ENCODE data around the gene CD48.

CD48 gene

DNA sequence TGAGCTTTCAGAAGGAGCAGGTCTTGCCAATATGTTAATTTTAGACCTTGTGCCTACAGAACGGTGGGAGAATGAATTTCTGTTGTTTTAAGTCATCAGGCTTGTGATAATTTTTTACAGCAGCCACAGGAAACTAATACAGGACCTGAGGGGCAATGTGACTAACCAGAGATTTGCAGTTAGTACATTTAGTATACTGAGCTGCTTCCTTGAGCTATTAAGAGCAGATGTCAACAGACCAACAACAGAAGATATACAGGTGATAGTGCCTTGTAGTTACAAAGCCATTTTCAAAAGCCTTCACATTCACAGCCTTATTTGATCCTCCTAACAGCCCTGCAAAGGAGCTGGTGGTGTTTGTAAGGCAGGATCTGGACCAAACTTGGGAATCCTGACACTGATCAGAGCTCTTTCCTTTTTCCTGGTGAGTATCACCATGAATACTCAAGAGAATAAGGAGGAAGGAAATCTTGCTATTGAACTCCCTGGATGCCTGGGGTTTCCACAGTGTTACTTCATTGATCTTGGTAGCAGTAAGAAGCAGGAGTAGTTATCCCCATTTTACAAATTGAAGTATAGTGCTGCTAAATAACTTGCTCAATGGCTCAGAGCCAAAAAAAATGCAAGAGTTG, 60.1 kb downstream of the CD48 start:
- no peak for DNase-seq

DNA sequence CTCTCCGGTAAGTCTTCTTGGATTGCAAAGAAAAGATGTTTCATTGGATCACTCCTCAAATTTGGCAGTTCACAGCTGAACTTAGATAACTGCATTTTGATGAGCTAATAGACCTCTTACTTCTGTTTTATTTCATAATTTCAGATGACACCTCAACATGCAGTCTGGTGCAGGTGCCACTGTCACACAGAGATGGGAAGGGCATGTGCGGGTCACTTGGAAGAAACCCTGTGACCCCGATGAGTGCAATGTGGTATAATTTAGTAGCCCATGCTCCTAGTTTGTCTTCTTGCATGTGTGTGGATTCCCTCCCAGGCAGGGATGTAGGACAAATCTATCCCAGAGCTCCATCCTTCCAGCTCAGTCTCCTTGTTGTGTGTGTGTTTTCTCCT, 64.3 kb downstream of the CD48 start:
- DNase-seq: no peak

DNA sequence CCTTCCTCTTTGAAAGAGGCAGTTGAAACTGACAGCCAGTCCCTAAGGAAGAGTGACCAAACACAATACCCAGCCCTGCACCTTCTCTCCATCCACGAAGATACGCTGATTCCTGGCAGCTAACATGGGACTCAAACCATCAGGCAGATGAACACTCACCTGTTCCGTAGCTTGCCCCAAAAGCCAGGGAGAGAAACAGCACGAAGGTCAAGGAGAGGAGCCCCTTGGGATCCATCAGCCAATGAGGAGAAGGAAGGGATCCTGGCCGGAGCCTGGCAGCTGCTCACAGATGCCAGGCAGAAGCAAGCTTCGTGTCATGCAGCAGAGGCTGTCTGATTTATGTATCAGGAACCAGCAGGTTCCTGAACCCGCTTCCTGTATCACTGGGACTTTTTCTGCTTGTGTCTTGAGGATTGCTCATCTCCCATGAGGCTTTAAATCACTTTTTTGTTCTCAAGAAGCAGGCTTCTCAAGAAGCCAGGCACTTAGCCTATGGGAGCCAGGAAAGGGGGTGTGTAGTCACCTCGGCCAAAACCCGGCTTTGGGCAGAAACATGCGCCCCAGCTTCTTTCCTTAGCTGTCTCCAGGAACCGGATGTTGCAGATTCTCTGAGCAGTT, 64.8 kb downstream of the CD48 start, which contains the start of gene SLAMF1:
Gene SLAMF1, minus strand, starts transcription at position 334 of the 618 bp plus-strand sequence. Its CDS starts 99 bp downstream, at position 235.
- DNase-seq: peak; percentile 36 to 37

DNA sequence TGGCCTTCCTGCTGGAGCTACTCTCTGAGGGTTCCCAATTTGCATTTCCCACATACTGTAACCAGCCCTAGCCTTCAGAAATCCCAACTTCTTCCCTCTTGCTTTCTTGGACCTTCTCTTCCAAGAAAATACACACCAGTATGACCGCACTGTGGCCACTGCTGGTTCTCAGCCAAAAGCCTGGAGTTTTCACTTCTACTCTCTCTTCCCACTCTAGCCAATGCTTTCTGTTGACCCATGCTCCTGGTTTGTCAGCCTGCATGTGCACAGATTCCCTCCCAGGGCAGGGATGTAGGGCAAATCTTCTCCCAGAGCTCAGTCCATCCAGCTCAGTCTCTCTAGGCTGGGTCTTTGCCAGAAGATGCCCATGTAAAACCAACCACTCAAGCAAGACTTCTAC, 65.4 kb downstream of the CD48 start:
- DNase-seq: no peak

DNA sequence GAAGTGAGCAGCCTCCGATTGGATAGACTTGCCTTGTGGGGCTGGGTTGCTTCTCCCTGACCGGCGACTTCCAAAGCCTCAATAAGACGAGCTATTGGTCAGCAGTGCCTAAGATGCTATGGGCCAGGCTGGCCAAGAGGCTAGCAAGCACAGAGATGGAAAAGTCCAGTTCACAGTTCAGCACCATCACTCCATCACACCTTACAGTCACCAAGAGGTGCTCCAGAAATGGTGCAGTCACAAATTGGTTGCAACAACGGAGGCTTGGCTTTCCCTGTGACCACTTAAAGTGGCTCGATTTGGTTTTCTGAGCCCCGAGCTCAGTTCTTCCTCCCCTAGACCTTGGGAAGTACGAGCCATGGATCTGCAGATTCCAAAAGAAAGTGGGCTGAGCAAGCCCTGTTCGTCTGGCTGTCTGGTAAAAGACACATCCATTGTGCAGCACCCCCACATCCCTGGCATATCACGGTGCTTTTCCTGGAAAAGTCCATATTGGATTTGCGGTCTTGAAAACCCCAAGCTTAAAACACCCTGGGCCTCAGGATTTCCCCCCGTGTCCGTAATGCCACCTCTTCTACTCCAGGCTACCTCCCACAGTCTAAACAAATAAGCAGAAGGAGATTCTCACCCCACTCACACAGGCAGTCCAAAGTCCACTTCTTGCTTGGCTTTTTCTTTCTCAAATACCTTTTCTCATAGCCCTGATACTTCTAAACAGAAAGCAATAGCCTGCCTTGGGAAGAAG, 66.1 kb downstream of the CD48 start:
- no peak for DNase-seq

DNA sequence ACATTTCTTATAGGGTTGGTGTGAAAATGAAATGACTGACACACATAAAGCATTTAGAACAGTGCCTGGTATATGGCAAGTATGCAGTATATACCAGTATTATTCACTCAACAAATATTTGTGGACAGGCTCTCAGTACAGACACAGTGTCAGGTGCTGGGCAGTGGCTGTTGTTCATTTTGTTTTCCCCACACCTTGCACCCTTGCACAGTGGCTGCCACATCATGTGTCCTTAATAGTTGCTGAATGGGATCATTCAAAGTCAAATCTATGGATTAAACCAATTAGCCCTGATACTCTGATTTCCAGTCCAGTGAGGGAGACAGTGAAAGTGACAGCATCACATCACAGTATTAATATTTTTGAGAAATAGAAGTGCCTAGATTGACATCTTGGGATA, 67.2 kb downstream of the CD48 start:
- DNase-seq: no peak

DNA sequence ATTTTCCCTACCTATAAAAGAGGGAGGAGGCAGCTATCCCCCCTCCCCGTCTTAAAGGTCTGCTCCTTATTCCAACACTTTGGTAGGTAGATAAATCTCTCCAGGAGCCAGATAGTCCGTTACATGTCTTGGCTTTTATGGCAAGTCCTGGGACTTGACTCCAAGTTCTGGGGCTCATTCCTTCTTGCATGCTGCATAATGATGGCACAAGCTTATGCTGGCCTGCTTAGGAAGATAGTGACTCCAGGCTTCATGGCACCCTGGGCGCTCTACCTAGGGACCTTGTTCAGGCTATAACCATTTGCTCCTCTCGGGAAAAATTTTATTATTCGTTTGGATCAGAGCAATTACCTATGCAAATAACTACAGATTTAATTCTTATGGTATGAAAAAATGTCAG, 68.5 kb downstream of the CD48 start:
- no peak for DNase-seq

DNA sequence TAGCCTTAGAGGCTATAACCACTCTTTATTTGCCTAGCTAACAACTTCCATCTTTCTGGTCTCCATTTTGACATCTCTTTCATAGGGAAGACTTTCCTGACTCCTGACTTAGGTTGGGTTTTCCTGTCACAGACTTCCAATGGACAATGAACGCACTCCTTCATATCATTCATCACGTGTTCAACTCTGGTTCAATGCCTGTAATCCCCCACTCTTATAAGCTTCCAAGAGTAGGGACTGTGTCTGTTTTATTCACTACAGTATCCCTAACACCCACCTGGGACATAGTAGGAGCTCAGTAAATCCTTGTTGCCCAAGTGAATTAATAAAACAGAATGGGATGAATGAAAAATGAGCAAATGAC, 69.4 kb downstream of the CD48 start:
- no peak for DNase-seq

DNA sequence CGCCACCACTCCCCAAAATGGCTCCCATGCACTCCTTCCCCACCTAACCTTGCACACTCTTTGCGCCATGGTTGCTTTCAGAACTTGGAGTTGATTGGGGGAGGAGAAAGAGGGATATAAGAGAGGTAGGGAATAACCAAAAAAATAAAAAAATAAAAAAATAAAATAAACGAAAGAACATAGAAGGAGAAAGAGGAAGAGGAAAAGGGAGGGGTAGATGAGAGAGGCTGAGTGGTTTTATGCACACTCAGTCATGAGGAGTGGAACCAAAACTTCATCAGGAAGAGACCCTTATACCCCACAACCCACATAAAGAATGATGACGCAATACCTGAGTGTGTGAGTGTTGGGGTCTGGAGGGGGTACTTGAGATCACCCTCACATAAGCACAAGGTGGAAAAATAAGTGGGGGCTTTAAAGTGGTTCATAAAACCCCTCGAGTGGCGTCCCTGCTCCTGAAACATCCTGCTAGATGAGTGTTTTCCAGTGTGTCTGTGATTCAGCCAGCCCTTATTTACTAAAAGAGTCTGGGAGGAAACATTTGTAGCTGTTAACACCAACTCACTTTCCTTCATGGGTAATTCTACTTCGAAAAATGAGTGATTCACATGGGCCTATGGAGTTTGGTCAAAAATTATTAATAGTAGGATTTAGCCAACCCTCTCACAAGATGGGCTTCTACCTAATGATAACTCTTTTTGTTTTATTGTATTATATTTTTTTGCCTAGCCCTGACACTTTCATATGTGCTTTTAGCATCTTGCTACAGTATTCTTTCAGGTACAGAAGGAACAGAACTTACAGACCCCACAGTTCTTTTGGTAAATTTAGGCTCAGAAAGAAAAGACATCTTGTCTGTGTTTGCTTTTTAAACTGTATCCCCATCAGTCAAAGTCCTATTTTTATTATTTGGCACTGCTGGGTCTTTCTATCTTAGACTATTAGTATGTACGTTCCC, 70.0 kb downstream of the CD48 start:
- peak in 1 of 2 experiments; percentile 45 for DNase-seq

DNA sequence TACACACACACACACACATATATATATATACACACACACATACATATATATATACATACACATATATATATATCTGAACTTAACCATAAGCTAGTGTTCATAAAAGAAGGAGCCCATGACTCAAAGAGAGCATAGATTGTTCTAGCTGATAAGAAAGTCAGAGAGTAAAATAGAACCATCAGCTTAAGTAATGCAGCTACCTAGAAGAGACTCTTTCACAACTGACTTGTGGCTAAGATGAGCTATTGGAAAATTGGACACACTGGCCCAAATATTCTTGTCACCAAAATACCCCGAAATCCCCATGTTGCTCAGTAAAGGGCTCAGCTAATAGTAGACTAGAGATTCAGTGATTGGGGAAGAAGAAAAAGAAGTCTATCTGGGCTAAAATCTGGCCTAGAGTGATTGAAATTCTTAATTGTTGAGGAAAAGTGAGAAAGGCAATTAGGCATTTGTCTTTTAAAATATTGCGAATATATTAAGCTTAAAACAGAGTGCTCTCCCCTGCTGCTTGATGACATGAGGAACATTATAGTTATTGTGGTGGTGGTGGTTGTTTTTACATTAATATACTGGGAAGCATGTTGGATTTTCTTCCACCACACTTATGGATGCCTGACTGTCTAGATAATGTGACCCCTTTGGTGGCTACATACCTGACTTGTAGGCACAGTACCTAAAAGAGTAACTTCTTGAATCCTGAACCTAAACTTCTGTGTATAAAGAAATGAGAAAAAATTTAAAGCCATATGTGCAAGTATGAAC, 71.1 kb downstream of the CD48 start:
- no peak for DNase-seq

DNA sequence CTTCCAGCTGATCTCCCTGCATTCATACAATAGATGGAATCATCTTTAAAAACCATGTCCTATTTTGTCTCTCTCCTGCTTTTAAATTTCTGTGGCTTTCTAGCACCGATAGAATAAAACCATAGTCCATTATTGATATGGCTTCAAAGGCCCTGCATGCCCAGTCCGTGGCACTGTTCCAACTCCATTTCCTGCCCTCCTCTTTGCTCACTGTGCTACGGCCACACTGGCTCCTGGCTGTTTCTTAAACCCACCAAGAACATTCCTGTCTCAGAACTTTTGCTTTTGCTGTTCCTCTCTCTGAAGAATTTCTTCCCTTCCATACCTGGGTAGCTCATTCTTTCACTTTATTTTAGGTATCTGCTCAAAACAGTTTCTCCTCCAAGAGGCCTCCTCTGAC, 72.0 kb downstream of the CD48 start:
- DNase-seq: no peak

DNA sequence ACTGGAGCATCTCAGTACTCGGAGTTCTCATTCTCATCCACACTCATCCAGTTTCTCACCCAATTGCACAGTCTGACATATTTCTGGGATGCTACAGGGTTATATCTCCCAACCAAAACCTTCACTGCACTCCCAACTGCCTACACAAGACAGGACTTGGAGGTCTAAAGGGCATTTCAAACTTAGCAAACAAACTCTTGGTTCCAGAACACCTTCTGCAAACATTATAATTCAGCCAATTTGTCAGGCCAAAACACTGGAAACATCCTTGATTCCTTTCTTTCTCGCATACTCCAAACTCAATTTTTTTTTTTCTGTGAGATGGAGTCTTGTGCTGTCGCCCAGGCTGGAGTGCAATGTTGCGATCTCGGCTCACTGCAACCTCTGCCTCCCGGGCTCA, 72.7 kb downstream of the CD48 start:
- no peak for DNase-seq

DNA sequence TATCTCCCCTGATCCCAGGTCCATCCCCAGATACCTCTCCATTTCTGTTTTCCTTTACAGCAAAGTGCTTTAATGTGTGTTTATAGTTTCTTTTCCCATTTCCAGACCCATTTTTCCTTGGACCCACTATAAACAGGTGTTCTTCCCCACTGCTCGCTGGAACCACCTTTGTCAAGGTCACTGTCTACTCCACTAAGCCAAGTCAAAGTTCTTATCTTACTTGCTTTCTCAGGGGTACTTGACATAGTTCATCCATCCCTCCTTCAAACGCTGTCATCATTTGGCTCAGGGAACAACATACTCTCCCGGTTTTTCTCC, 73.1 kb downstream of the CD48 start:
- no peak for DNase-seq

DNA sequence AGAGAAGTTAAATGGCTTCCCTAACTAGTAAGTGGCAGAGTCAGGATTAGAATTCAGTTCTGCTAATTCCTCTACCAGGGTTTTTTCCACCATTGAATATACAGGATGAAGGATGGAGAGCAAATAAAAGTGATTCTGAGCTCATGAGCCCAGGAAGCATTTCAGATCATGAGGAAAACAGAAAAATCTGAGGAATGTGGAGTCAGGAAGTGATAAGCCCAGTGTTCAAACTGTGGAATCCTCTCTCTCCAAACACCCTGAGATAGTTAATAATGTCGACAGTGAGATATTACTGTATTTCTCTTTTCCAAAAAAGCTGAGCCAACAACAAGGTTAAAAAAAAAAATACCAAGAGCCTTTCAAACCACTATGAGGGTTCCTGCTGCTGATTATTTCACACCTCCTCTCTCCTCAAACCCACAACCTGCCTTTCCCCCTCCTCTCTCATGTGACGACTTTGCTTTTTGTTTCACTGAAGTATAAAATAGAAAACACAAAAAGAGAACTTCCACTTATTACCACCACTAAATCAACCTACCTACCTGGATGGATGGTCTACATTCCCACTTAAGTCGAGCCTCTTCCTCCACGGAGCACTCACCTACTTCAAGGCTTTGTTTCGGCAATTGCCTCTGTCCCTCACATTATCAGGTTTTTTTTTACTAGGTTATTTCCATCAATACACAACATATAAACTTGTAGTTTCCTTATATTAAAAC, 73.6 kb downstream of the CD48 start:
- DNase-seq: peak in 1 of 2 experiments; percentile 28

DNA sequence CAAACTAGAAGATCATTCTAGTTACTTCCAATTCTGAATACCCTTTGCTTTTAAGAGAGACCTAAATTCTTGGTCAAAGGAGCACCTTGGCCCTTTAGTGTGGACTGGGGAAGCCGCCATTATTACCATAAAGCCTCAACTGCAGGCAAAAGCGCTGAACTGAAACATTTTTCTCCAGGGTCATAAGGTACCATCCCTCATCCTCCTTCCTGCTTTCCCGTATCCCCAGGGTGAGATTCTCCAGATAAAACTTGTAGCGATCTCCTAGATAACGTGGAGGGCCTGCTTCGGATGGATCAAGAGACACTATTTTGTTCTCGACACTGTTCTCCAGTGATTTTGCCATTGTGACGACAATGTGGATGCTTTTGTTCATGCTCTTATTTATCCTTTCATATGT, 74.6 kb downstream of the CD48 start:
- no peak for DNase-seq

DNA sequence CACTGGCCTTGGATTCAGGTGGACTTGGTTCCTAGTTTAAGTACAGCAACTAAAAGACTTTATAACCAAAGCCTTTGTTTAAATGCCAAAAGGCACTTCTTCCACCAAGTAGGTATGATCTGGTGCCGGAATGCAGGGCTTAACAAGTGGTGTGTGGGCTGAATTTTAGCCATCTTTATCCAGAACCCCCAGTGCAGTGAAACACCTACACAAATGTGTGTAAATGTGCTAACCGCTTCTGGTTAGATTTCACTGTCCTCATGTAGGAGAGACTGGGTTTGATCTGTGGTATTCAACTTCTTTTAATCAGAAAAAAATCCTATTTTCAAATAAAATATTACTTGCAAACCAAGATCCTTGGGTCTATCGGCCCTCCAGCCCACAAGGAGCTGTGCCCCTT, 75.1 kb downstream of the CD48 start:
- DNase-seq: no peak

DNA sequence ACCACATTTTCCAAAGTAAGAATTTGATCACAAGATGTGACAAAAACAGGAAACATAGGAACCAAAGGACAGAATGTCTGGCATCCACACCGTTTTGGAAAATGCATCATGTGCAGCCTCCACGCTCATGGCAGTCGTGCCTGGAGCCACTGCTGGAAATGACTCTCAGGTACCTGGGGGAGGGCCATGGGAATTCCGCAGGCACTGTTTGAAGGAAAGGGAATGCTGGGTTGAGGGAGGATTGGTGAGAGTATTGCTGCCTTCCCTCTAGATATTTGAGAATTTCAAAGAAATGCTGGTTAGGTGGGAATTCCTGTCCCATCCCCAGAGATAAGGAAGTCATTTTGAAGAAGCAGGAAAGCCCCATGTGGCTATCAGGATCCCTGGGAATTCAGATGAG, 75.5 kb downstream of the CD48 start:
- no peak for DNase-seq

DNA sequence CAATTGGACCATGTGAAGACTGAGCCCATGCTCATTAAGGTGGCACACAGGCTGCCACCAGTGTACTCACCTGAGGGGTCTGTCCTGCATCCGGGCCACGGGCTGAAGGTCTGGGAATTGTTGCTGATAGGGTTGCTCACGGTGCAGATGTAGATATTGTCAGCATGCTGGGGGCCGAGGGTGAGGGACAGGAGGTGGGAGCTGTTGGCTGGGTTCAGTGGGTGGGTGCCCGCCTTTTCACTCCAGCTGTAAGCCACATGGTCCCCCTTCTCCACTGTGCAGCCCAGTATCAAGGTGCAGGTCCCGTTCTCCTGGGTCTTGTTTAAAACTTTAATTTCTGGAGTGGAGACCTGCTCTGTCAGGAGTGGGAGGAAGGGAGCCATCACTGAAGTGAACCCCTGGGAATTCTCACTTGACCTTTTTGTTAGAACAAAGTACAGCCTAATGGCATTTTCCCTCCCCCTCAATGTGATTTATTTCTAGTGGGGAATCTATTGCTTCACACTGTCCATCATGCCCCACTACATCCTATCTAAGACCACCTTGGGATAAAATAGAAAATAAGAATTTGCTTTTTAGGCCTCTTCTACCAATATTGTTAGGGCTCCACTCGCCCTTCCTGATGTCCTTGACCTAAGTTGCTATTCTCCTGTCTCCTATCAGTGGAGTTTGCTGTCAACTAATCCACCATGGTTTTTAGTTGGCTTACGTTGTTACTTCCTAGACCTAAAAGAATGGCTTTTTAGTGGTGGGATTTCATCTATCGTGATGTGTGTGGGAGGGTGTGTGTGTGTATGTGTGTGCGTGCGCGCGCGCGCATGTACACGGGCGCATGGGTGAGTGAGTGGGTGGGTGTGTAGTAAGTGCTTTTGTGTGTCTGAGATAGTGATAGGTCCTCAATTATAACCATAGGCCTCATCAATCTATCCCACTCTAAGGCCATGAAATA, 76.8 kb downstream of the CD48 start:
- DNase-seq: no peak

DNA sequence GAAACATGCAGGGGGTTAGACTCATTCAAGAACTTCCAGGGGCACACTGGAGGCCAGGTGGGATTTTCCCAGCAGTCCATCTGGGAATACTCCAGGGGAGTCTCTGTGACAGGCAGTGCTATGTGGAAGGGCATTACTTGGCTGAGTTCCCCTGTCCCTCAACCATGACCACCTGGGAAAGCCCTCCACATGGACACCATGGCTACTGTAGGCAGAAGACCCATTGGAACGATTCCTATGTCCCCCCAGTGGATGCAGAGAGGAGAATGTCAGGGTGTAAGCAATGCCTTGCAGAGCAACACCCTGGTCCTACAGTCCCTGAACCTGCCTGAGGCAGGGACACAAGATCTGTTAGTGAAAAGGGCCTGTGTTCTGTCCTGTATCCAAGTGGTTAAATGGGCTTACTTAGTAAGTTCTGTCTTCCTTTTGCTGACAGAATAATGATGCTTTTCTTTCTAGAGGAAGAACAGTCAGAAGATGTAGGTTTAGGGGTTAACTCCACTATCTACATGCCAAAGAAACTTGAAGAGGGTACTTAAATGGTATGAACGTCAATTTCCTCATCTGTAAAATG, 78.2 kb downstream of the CD48 start:
- DNase-seq: no peak

DNA sequence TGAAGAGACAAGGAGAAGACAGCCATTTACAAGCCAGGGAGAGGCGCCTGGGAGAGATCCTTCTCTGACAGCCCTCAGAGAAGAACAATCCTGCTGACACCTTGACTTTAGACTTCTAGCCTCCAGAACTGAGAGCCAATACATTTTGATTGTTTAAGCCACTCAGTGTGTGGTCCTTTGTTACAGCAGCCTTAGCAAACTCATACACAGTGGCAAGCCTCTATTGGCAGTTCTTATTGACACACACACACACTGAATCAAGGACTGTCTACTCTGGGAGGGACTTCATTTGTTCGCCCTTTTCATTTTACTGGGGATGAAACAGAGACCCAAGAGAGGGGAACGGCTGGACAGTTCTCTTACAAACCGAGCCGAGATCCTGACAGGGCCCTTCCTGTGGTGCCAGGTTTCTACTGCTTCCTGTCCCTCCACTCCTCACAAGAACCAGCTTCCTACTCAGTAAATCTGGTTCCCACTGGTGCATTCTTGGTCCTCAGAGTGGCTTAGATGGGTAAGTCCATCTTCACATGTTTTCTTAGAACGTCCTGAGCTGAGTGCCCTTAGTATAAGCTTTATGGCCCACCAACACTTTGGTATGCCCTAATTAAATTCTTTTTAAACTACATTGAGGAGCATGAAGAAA, 79.5 kb downstream of the CD48 start:
- DNase-seq: no peak
